Stimulated activated CD8-positive, alpha-beta memory T cell treated with anti-CD3 and anti-CD28 coated beads, Interleukin-4, amount 100 ng/mL, for 1 hour (primary cell): Measurements from ENCODE around the gene FKBP1B.
"Not testable (repeated sequence)": the region's sequence is repeated elsewhere in the genome, so short reads cannot be mapped to it uniquely, and the experiment has no call there.

Experiments
- DNase-seq, 2 donors: peaks; one replicate each; pipeline ENCODE4 v3.0.0-alpha.2; 2020; ENCODE audit warnings: low read depth in 2 of 2, low spot score in 1 of 2

FKBP1B gene

GRCh38 chr2:24022324-24022974 lies 27.1 kb upstream of the FKBP1B start:
- no peak for DNase-seq

GRCh38 chr2:24022975-24023575 lies 26.5 kb upstream of the FKBP1B start:
- no peak for DNase-seq

GRCh38 chr2:24024018-24024417 lies 25.5 kb upstream of the FKBP1B start:
- DNase-seq, result no peak

GRCh38 chr2:24024996-24025663 lies 24.4 kb upstream of the FKBP1B start:
- no peak for DNase-seq

GRCh38 chr2:24026233-24026632 lies 23.3 kb upstream of the FKBP1B start:
- DNase-seq, result no peak

GRCh38 chr2:24038786-24039499 lies 10.6 kb upstream of the FKBP1B start:
- DNase-seq, result no peak

- no peak for DNase-seq
Measured at GRCh38 chr2:24040511-24040910, 9.0 kb upstream of the FKBP1B start.

GRCh38 chr2:24043133-24043532 lies 6.4 kb upstream of the FKBP1B start:
- not testable (repeated sequence) for DNase-seq

GRCh38 chr2:24045511-24046508 lies 3.7 kb upstream of the FKBP1B start:
- DNase-seq, result no peak

- no peak for DNase-seq
Measured at GRCh38 chr2:24046599-24046929, 3.0 kb upstream of the FKBP1B start.

GRCh38 chr2:24046930-24047702 lies 2.4 kb upstream of the FKBP1B start, which contains the start of gene WDCP:
TSS of gene WDCP (minus strand) at chr2:24047391. CDS start at chr2:24039494, 7,897 bp downstream.
- peak; percentile 87 to 89 for DNase-seq

- no peak for DNase-seq
Measured at GRCh38 chr2:24047703-24048033, 1.9 kb upstream of the FKBP1B start.

- DNase-seq, result no peak
Measured at GRCh38 chr2:24048769-24049484, 614 bp upstream of the FKBP1B start.

- DNase-seq, result no peak
Measured at GRCh38 chr2:24050041-24050979, 769 bp downstream of the FKBP1B start.

- DNase-seq, result no peak
Measured at GRCh38 chr2:24051833-24052232, 2.3 kb downstream of the FKBP1B start.

GRCh38 chr2:24052951-24053350 lies 3.4 kb downstream of the FKBP1B start:
- no peak for DNase-seq

- no peak for DNase-seq
Measured at GRCh38 chr2:24054366-24055010, 4.9 kb downstream of the FKBP1B start.

GRCh38 chr2:24055750-24056149 lies 6.2 kb downstream of the FKBP1B start:
- no peak for DNase-seq
